Left cardiac atrium (tissue), 4 donors: Measurements from ENCODE around the gene OR8B8. TPM values are rescaled to one million over a fixed set of nuclear protein-coding genes. Genes with fewer than 3 reads are reported as not detected.
"Not testable (repeated sequence)": the region's sequence is repeated elsewhere in the genome, so short reads cannot be mapped to it uniquely, and the experiment has no call there.

ENCODE experiments used
- ATAC-seq, 2 donors: fragments of 200-7000 bp; cut with Tn5 transposase; one replicate each; pipeline ENCODE4 v1.9.1; 2020; ENCODE audit warnings: mild to moderate bottlenecking in 2 of 2, moderate library complexity in 2 of 2
- DNase-seq: peaks from one replicate; pipeline ENCODE4 v3.0.0-alpha.2; 2020
- intact Hi-C, 2 donors: fragments of 100-400 bp; cut with DNase I; formaldehyde crosslinking; loops; one replicate each; pipeline versions ENCODE4 v1.14.1 to v1.15.1; 2022 to 2023
- total RNA-seq, 2 donors: library from RNA; stranded (reverse); fragmentation: NEBNext Ultra II Directional; extraction: Animal tissue kit (Norgen Biotek cat#: 25700); gene quantifications; one replicate each; pipeline ENCODE4 v1.2.1, GENCODE V29; 2021
- donor health status: DM: no; HTN: yes; CAD: no.
- donor health status: DM: no; HTN: yes; CAD: no; lungs with severe emphysema.
- donor health status: DM: yes; HTN: yes; CAD: no.
- donor health status: Dilated cardiomyopathy.

OR8B8 gene
- total RNA-seq, 2 donors from 2014 or later, result not detected

GRCh38 chr11:124446916-124447315 is 1.4 kb upstream of the OR8B8 start:
- no peak for DNase-seq
- ATAC-seq, result no peak
- intact Hi-C loops, result no loop called here

- no peak for DNase-seq
- intact Hi-C loops, result no loop called here
- no peak for ATAC-seq
Measured at GRCh38 chr11:124442847-124443246, 2.6 kb downstream of the OR8B8 start.

GRCh38 chr11:124442442-124442841 is 3.1 kb downstream of the OR8B8 start:
- intact Hi-C loops, result no loop called here
- no peak for ATAC-seq
- no peak for DNase-seq

GRCh38 chr11:124441519-124441918 is 4.0 kb downstream of the OR8B8 start:
- no peak for DNase-seq
- no peak for ATAC-seq
- intact Hi-C loops, result no loop called here

- intact Hi-C loops, result no loop called here
- ATAC-seq (no peak), DNase-seq (no peak)
Measured at GRCh38 chr11:124441081-124441480, 4.4 kb downstream of the OR8B8 start.

- DNase-seq (no peak), ATAC-seq (no peak)
- intact Hi-C loops, result no loop called here
Measured at GRCh38 chr11:124440608-124441007, 4.9 kb downstream of the OR8B8 start.

GRCh38 chr11:124434699-124435098 is 10.8 kb downstream of the OR8B8 start:
- ATAC-seq, result no peak
- DNase-seq, result no peak
- intact Hi-C loops, result no loop called here

- DNase-seq (no peak), ATAC-seq (no peak)
- intact Hi-C loops, result no loop called here
Measured at GRCh38 chr11:124429599-124429998, 15.9 kb downstream of the OR8B8 start.

GRCh38 chr11:124424384-124424921 is 21.0 kb downstream of the OR8B8 start, which contains the start of gene OR8B4:
TSS of gene OR8B4 (minus strand) at chr11:124424871. CDS start at chr11:124424871, 0 bp downstream.
- ATAC-seq (no peak), DNase-seq (no peak)
- intact Hi-C loops, result no loop called here

- ATAC-seq (no peak), DNase-seq (no peak)
- intact Hi-C loops, result no loop called here
Measured at GRCh38 chr11:124421043-124421442, 24.5 kb downstream of the OR8B8 start.

- DNase-seq (no peak), ATAC-seq (no peak)
- intact Hi-C loops, result loop anchor here (1.0 to 5.0 kb wide), 3 partner anchors 67 to 171 kb away; no protein-coding TSS in a partner anchor
Measured at GRCh38 chr11:124415356-124415923, 30.1 kb downstream of the OR8B8 start.

- intact Hi-C loops, result no loop called here
- ATAC-seq (no peak), DNase-seq (no peak)
Measured at GRCh38 chr11:124409906-124410305, 35.6 kb downstream of the OR8B8 start.

- DNase-seq (no peak), ATAC-seq (no peak)
- intact Hi-C loops, result no loop called here
Measured at GRCh38 chr11:124405581-124405980, 39.9 kb downstream of the OR8B8 start.

GRCh38 chr11:124403186-124403585 is 42.3 kb downstream of the OR8B8 start:
- intact Hi-C loops, ATAC-seq, DNase-seq: not testable (repeated sequence)

GRCh38 chr11:124402326-124402922 is 43.1 kb downstream of the OR8B8 start:
- intact Hi-C loops, result no loop called here
- peak; percentile 41 to 71 for ATAC-seq
- peak; percentile 67 for DNase-seq

- DNase-seq (no peak), ATAC-seq (no peak)
- intact Hi-C loops, result no loop called here
Measured at GRCh38 chr11:124398924-124399323, 46.6 kb downstream of the OR8B8 start, which contains the start of gene OR8B3. TSS of gene OR8B3 (minus strand) at chr11:124399024. CDS start at chr11:124397351, 1,673 bp downstream.

GRCh38 chr11:124396847-124397246 is 48.6 kb downstream of the OR8B8 start:
- ATAC-seq, intact Hi-C loops, DNase-seq: not testable (repeated sequence)

- DNase-seq, result no peak
- intact Hi-C loops, result no loop called here
- no peak for ATAC-seq
Measured at GRCh38 chr11:124394408-124394807, 51.1 kb downstream of the OR8B8 start.
